Activated B cell treated with CpG ODN at 0.5 μM for 24 hours (primary cell): Measurements from ENCODE around the gene ETV6. TPM values are rescaled to one million over a fixed set of nuclear protein-coding genes. Genes with fewer than 3 reads are reported as not detected.

Experiments
- ATAC-seq: fragments of 200-7000 bp; cut with Tn5 transposase; one replicate; pipeline ENCODE4 v1.10.0; 2021; ENCODE audit warnings: low read depth, mild to moderate bottlenecking, moderate library complexity
- CTCF ChIA-PET: fragments of 350-600 bp; sonication (Branson Sonifier 250); formaldehyde crosslinking; loops from one replicate; lab custom pipeline; 2021; ENCODE audit warnings: antibody characterized with exemption; lab: Charles Lee
- POLR2A ChIA-PET: fragments of 350-600 bp; sonication (Branson Sonifier 250); formaldehyde crosslinking; loops from one replicate; lab custom pipeline; 2021; ENCODE audit warnings: antibody characterized with exemption; lab: Charles Lee
- DNase-seq: peaks from one replicate; pipeline ENCODE4 v3.0.0; 2022
- H3K27ac Mint-ChIP-seq: one replicate; pipeline ENCODE4 v1.8.0; 2020; ENCODE audit warnings: mixed read lengths
- H3K27me3 Mint-ChIP-seq: one replicate; pipeline ENCODE4 v1.8.0; 2021; ENCODE audit warnings: mixed read lengths
- H3K36me3 Mint-ChIP-seq: one replicate; pipeline ENCODE4 v1.8.0; 2021; ENCODE audit warnings: low read depth, mixed read lengths
- H3K4me1 Mint-ChIP-seq: one replicate; pipeline ENCODE4 v1.8.0; 2021; ENCODE audit warnings: mixed read lengths
- H3K4me3 Mint-ChIP-seq: one replicate; pipeline ENCODE4 v1.8.0; 2020; ENCODE audit warnings: mild to moderate bottlenecking, mixed read lengths
- H3K9me3 Mint-ChIP-seq: one replicate; pipeline ENCODE4 v1.8.0; 2020; ENCODE audit warnings: mixed read lengths
- intact Hi-C: fragments of 100-400 bp; cut with micrococcal nuclease; formaldehyde crosslinking; loops from one replicate; pipeline ENCODE4 v1.15.1; 2024
- total RNA-seq: library from RNA; stranded (reverse); gene quantifications from 2 replicates; pipeline ENCODE4 v1.2.3, GENCODE V29; 2022
- TF ChIP-seq, protein P1 (sequence below): fragments of 200-600 bp; IDR thresholded peaks from one replicate; pipeline ENCODE4 v1.8.0; 2022; ENCODE audit warnings: antibody characterized with exemption, mild to moderate bottlenecking

ETV6 gene
- total RNA-seq, 1 donor from 2014 or later = 130 TPM

DNA sequence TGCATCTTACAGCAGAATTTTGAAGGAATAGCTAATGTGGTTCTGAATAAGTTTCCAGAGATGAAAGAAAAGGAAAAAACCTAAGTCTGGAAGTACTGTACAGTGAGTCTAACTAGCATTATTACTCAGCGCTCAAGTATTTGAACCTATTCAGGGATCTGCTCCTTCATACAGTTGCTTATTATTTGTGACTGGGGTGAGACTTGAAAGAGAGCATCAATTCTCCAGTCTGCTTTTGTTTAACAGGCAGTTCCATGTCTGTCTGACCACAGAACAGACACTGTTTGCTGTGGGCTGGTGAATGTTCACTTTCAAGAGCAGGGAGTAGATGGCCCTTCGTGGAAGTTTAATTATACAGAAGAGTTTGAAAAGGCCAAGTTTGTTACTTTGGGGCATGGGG, 9.3 kb downstream of the ETV6 start:
- CTCF ChIA-PET = no interaction called here
- peaks cover 79% of the 10 kb centered on the region for H3K4me1 Mint-ChIP-seq
- TF ChIP-seq, protein P1, sequence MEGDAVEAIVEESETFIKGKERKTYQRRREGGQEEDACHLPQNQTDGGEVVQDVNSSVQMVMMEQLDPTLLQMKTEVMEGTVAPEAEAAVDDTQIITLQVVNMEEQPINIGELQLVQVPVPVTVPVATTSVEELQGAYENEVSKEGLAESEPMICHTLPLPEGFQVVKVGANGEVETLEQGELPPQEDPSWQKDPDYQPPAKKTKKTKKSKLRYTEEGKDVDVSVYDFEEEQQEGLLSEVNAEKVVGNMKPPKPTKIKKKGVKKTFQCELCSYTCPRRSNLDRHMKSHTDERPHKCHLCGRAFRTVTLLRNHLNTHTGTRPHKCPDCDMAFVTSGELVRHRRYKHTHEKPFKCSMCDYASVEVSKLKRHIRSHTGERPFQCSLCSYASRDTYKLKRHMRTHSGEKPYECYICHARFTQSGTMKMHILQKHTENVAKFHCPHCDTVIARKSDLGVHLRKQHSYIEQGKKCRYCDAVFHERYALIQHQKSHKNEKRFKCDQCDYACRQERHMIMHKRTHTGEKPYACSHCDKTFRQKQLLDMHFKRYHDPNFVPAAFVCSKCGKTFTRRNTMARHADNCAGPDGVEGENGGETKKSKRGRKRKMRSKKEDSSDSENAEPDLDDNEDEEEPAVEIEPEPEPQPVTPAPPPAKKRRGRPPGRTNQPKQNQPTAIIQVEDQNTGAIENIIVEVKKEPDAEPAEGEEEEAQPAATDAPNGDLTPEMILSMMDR = no peak

DNA sequence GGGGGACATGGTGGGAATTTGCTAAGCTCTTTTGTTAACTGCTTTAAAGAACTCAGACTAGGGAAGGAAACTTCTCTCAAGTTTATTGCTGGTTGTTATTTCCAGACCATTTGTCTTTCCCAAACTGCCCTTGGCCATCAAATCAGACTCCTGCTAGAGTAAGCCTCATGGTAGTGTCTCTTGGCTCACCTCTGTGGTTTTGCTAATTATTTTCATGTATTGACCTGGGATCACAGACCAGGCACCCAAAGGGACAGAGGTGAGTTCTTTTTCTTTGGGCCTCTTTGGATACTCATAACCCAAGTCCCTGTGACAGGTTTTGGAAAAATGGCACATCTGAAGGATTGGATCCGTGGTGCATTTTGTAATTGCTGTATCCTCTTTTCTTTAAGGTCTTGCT, 11.2 kb downstream of the ETV6 start:
- H3K9me3 Mint-ChIP-seq = no peaks in the 10 kb centered on the region
- TF ChIP-seq, protein P1 = no peak
- no peak overlapping the region for H3K4me3 Mint-ChIP-seq
- DNase-seq (no peak), ATAC-seq (no peak)
- H3K4me1 Mint-ChIP-seq = peaks cover 76% of the 10 kb centered on the region
- intact Hi-C loops = no loop called here
- no peak overlapping the region for H3K27ac Mint-ChIP-seq
- no peaks in the 10 kb centered on the region for H3K27me3 Mint-ChIP-seq
- CTCF ChIA-PET = no interaction called here
- peaks cover 63% of the 10 kb centered on the region for H3K36me3 Mint-ChIP-seq
- POLR2A ChIA-PET = interaction anchor here (0.6 kb wide), 1 partner anchor 140 kb away, joined by 3 read pairs; no protein-coding TSS in a partner anchor

More for the DNA sequence above, 9.3 kb downstream of the ETV6 start:
- Mint-ChIP-seq H3K36me3 (peaks cover 51% of the 10 kb centered on the region), H3K27me3 (no peaks in the 10 kb centered on the region), H3K27ac (no peak overlapping the region), H3K9me3 (no peaks in the 10 kb centered on the region), H3K4me3 (no peak overlapping the region)
- ATAC-seq (no peak), DNase-seq (no peak)
- intact Hi-C loops = no loop called here
- POLR2A ChIA-PET = interaction anchor here (2.2 kb wide), 1 partner anchor 72 kb away, joined by 9 read pairs; no protein-coding TSS in a partner anchor

DNA sequence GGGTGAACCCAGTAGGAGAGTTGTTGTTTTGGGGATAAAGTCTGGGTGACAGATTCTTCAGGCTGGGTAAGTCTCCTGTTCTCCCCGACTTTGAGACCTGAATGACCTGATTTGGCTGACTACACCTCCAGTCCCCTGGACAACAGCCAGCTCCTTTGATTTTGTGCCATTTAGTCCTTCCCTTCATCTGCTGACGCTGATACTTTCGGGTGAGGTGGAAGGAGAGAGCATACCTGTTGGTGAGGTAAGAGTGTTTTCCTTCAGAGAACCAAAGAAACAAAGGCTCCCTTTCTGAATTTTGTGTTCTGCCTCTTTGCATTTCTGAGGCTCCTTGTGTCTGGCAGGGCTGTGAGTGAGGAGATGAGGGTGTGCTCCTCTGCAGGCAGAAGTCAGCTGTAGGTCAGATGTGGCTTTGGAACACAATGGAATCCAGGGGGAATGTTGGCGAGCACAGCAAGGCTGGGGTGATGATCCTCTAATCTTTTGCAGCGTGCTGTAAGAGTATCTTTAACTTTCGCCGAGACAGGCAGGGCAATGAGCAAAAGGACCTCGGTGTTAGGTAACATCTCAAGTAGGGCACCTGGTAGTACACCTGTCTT, 12.1 kb downstream of the ETV6 start:
- H3K4me1 Mint-ChIP-seq = peaks cover 76% of the 10 kb centered on the region
- DNase-seq (no peak), ATAC-seq (no peak)
- H3K9me3 Mint-ChIP-seq = no peaks in the 10 kb centered on the region
- H3K4me3 Mint-ChIP-seq = no peak overlapping the region
- TF ChIP-seq, protein P1 = no peak
- H3K27ac Mint-ChIP-seq = no peak overlapping the region
- H3K27me3 Mint-ChIP-seq = no peaks in the 10 kb centered on the region
- CTCF ChIA-PET = no interaction called here
- peaks cover 59% of the 10 kb centered on the region for H3K36me3 Mint-ChIP-seq
- intact Hi-C loops = no loop called here
- POLR2A ChIA-PET = no interaction called here

DNA sequence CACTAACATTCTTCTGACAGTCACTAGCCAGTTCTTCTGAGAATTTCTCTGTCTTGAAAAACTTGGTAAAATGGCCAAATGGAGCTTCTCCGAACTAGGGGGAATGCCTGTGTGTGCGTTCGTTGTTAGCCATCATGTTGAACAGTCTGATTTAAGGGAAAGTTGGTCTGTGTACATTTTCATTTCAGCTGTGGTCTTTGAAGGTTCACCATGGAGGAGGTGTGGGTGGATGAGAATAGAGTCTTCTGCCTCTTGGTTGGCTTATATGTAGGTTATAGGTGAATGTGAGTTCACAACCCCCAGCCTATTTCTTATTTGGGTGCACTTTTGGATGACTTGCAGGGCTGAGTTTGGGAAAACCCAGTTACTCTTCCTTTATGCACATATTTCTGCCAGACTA, 12.9 kb downstream of the ETV6 start:
- Mint-ChIP-seq H3K4me3 (no peak overlapping the region), H3K36me3 (peaks cover 54% of the 10 kb centered on the region), H3K27ac (no peak overlapping the region), H3K4me1 (peaks cover 75% of the 10 kb centered on the region), H3K27me3 (no peaks in the 10 kb centered on the region), H3K9me3 (no peaks in the 10 kb centered on the region)
- ATAC-seq = no peak
- intact Hi-C loops = no loop called here
- CTCF ChIA-PET = no interaction called here
- POLR2A ChIA-PET = no interaction called here
- DNase-seq = no peak
- TF ChIP-seq, protein P1 = no peak

DNA sequence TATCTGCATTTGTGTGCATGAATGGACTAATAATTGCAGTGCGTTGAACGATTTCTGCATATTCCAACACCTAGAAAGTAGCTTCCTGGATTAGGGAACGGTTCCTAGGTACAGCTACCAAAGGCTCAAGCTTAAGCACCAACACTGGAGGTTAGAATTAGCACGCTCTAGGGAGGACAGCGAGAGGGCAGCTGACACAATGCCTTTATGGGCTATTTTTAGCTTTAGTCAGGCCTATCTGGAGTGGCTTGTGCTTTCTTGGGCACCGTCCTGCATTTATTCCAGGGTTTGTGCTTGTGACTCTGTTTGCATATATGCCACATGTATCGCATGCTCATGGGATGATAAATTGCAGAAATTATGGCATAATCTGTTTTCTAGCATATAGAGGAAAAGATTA, 13.7 kb downstream of the ETV6 start:
- Mint-ChIP-seq H3K27ac (no peak overlapping the region), H3K4me3 (no peak overlapping the region), H3K27me3 (no peaks in the 10 kb centered on the region), H3K9me3 (no peaks in the 10 kb centered on the region), H3K4me1 (peaks cover 73% of the 10 kb centered on the region), H3K36me3 (peaks cover 48% of the 10 kb centered on the region)
- ChIA-PET POLR2A (interaction anchor here (1.1 kb wide), 1 partner anchor 13 kb away, joined by 5 read pairs; the partner anchor contains the start of gene ETV6), CTCF (no interaction called here)
- DNase-seq (no peak), ATAC-seq (no peak)
- TF ChIP-seq, protein P1 = no peak
- intact Hi-C loops = no loop called here
